GM10248 (cell line): ENCODE results near the gene CCDC3.
A peak's percentile ranks its signal among the peaks of the same experiment; 100 is the strongest.

Source experiments
- CTCF ChIA-PET: fragments of 300-600 bp; sonication (Branson Sonifier 250); formaldehyde crosslinking; extraction: SDS; loops from one replicate; lab custom pipeline; 2021; ENCODE audit warnings: antibody characterized with exemption; lab: Yijun Ruan, JAX
- POLR2A ChIA-PET: fragments of 350-650 bp; sonication (Branson Sonifier 250); formaldehyde crosslinking; extraction: SDS; loops from one replicate; lab custom pipeline; 2020; ENCODE audit warnings: antibody characterized with exemption; lab: Yijun Ruan, JAX
- DNase-seq: peaks from one replicate; pipeline ENCODE4 v3.0.0; 2012; ENCODE audit errors: extremely low spot score
- TF ChIP-seq, protein P1 (sequence below): IDR thresholded peaks from 2 replicates; pipeline ENCODE4 v1.5.1; 2012; ENCODE audit warnings: mild to moderate bottlenecking, low read depth; ENCODE audit errors: extremely low read depth, missing control alignments, control extremely low read depth

CCDC3 gene

DNA sequence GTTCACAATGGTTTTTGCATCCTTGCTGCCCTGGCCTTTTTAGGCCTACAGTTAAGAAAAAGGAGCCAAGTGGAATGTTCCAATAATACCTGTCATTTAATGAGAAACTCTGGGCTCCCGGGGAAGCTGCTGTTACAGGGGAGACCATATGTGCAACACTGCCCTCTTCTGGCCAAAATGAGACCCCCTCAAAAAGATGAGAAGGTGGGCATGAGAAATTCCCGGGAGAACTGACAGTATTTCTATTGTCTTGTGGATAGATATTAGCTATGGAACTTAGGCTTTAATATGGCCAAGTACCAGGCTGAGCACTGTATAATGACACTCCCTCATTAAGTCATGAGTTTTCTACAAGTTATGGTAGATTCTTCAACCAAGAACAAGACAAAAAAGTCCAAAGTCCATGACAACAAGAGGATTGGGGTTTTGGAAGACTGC, 99.4 kb downstream of the CCDC3 start:
- POLR2A ChIA-PET, result no interaction called here
- DNase-seq, result peak; percentile 77
- TF ChIP-seq, protein P1, sequence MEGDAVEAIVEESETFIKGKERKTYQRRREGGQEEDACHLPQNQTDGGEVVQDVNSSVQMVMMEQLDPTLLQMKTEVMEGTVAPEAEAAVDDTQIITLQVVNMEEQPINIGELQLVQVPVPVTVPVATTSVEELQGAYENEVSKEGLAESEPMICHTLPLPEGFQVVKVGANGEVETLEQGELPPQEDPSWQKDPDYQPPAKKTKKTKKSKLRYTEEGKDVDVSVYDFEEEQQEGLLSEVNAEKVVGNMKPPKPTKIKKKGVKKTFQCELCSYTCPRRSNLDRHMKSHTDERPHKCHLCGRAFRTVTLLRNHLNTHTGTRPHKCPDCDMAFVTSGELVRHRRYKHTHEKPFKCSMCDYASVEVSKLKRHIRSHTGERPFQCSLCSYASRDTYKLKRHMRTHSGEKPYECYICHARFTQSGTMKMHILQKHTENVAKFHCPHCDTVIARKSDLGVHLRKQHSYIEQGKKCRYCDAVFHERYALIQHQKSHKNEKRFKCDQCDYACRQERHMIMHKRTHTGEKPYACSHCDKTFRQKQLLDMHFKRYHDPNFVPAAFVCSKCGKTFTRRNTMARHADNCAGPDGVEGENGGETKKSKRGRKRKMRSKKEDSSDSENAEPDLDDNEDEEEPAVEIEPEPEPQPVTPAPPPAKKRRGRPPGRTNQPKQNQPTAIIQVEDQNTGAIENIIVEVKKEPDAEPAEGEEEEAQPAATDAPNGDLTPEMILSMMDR, result peak; percentile 61
- CTCF ChIA-PET, result interaction anchor here (0.7 to 3.1 kb wide), 44 partner anchors 8 to 1110 kb away, joined by 3 to 23 read pairs (median 4); partner anchors contain the start of gene OPTN

DNA sequence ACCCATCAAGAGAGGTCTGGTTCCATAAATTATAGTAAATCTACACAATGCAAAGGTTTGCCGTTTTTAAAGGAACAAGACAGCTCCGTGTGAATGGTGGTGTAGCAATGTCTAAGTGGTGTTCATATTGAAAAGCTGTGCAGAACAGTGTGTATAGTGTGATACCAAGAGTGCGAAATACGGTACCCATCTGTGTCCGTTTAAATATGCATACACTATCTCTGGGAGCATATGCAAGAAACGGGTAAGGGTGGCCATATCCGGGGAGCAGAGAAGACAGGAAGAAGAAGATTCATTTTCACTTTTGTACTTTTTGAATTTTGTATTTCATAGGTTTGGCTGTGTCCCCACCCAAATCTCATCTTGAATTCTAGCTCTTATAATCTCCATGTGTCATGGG, 102.0 kb downstream of the CCDC3 start:
- TF ChIP-seq, protein P1, result no peak
- ChIA-PET CTCF (no interaction called here), POLR2A (no interaction called here)
- DNase-seq, result no peak

DNA sequence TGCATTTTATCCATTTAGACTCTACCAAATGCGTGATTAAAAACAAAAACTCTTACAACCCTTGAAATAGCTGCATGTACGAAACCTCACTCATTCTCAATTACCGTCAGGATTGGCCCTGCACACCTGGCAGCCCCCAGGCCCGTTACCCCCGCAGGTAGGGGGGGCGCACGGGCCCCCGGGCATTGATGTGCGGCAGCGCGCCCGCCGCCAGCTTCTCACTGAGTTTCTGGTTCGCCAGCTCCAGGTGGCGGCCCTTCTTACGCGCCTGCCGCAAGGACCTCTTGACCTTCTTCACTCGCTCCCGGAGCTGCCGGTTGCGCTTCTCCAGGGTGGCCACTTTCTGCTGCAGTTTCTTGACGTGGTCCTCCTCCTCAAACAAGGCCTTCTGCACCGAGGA, 103.2 kb downstream of the CCDC3 start:
- POLR2A ChIA-PET, result no interaction called here
- CTCF ChIA-PET, result interaction anchor here (0.7 to 1.5 kb wide), 2 partner anchors 202 to 242 kb away, joined by 3 read pairs; partner anchors contain the start of gene OPTN
- TF ChIP-seq, protein P1, result no peak
- DNase-seq, result no peak

DNA sequence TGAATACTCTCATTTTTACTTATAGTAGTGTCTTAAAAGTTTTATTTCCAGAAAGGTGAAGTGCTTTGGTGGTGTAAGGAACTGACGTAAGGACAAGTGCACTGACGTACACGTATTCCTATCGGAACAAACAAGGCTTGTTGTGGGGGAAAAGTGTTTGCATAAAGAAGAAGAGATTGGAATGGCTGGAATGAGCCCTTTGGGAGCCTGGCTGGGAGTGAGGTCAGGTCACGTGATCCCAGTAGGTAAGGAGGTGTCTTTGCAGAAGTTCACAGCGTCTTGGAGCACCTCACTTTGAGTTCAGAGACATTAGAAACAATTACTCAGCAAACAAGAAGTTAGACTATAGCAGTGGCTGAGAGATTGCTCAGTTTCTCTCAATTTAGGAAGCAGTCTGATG, 104.2 kb downstream of the CCDC3 start:
- POLR2A ChIA-PET, result no interaction called here
- no peak for DNase-seq
- CTCF ChIA-PET, result interaction anchor here (0.7 to 1.5 kb wide), 2 partner anchors 203 to 241 kb away, joined by 3 read pairs; partner anchors contain the start of gene OPTN
- TF ChIP-seq, protein P1, result no peak

DNA sequence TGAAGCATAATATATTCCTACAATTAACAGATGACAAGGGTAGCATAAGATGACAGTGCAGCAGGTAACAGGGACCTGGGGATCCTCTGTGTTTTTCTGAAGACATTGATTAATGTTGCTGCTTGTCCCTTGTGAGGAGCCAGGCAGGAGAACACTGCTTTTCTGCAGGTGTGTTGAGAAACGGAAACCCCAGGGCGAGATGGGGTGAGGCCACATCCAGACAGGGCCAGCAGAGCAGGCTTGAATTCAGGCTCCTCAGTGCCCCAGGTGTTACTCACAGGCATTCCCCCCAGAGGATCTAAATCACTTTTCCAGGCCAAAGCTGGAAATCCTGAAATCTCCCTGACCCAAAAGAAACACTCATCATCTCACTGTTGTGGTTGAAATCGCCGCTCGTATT, 105.3 kb downstream of the CCDC3 start:
- ChIA-PET POLR2A (interaction anchor here (0.6 kb wide), 1 partner anchor 654 kb away, joined by 4 read pairs; no protein-coding TSS in a partner anchor), CTCF (interaction anchor here (1.6 kb wide), 1 partner anchor 9 kb away, joined by 4 read pairs; no protein-coding TSS in a partner anchor)
- no peak for DNase-seq
- TF ChIP-seq, protein P1, result no peak

DNA sequence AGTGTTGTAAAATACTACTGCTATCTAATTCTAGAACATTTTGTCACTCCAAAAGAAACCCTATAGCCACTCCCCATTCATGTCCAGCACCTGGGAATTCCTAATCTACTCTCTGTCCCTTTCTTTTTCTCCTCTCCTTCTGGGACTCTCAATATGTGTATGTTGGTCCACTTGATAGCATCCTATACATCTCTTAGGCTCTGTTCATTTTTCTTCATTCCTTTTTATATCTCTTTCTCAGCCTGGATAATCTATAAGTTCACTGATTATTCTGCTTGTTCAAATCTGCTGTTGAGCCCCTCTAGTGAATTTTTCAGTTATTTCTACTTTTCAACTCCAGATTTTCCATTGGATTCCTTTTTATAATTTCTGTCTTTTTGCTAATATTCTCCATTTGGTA, 108.6 kb downstream of the CCDC3 start:
- no peak for DNase-seq
- ChIA-PET CTCF (interaction anchor here (1.0 to 3.2 kb wide), 2 partner anchors 9 kb away, joined by 5 to 23 read pairs; no protein-coding TSS in a partner anchor), POLR2A (no interaction called here)
- TF ChIP-seq, protein P1, result no peak
